NOMO-1 treated with dmso at 0.1 percent for 144 hours (cell line): ENCODE results near the gene RYR3.

Experiments
- DNase-seq: peaks from one replicate; lab custom pipeline; 2025; ENCODE audit not compliant: unreplicated experiment; lab: John Stamatoyannopoulos, UW

The RYR3 gene

DNA sequence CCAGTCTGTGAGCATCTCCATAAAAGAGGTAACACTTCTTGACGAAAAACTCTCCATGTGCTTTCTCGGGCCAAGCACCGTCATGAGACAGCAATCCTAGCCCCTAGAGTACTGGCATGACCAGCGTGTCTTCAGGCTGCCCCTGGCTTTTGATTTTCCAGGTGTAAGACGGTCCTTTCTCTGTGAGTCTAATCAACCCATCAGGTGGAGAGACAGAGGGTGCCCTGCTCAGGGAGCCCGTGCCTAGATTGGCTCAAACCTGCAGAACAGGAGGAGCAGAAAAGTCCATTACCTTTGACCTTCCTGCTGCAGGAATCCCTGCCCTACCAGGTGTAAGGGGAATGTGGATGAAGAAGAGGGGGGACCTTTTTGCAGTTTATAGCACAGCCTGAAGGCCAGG, 548.1 kb downstream of the RYR3 start:
- no peak for DNase-seq

DNA sequence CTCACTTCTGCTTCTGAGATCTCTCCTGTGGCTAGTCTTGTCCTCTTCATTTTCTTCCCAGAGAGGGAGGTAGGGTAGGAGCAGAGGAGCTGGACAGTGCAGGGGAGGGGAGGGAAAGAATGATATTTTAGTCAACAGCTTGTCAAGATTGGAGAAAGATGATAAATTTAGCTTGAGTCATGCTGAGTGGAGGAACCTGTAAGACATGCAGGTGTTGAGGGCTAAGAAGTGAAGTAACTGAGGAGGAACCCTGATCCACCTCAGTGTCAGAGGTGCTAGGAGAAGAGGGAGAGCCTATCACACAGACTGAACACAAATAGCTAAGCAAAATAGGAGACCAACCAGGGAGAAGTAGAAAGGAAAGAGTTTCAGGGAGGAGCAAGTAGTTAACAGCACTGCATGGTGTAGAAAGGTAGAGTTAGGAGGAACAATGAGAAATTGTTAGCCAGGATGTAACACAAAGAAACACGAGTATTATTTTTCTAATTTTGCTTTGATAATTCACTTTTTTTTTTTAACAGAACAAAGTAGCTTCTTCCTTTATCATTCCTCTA, 549.3 kb downstream of the RYR3 start:
- no peak for DNase-seq

DNA sequence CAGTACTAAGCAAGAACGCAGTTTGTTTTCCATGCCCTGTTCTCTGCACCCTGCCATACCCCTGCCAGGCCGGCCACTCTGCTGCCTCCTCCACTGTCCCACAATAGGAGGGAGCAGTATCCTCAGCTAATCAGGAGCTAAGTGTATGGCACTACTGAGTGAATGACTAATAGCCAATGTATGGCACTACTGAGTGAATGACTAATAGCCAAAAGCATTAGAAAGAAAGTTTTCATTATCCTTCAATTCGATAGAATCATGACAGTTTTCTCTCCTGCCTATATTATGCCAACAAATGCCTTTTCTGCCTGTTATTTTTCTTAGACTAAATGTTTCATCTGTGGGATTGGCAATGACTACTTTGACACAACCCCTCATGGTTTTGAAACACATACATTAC, 550.0 kb downstream of the RYR3 start:
- DNase-seq = no peak

DNA sequence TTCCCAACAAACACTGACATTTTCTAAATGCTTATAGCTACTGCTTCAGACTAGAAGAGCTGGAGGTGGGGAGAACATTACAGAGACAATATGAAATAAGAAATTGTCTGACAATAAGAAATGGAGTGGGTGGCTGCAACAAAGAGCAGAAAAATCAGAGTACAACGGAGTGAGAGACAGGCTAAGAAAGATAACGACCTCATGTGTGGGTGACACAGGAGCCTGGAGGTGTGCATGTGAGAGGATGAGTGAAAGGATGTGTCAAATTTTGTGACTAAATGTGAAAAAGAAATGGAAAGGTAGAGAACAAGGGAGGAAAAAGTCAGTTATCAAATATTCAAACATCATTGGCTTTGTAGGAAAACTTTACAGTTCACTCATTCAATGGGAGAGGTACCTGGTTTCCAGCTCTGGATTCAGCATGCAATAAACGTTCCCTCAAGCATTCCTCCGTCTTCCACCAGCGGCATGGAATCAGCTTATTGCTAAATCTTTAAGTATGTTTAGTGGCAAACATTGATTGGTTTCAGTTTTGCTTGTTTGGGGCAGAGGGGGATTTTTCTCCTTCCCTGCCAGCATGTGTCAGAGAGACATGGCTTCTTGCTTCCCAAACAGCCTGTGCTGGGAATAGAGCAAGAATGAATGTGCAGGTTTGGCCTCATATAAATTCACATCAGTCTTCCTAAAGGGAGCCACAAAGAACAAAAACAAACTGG, 553.8 kb downstream of the RYR3 start:
- DNase-seq = no peak

DNA sequence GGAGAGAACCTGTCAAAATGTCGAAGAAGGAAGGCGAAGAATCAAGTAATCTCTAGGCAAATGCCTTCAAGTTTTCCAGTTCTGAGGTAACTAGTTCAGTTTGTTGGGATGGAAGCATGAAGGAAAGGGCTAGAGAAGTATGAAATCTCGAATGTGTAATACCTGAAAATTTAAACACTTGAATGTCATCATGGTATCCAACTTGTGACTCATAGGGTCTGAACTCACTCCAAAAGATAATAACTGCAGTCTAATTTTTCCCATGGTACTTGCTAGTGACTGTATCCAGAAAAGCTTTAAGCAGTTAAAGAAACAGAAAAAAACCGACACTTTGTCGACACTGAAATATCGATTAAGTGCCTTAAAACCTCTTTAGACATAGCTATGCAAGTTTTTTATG, 554.6 kb downstream of the RYR3 start:
- DNase-seq = no peak

DNA sequence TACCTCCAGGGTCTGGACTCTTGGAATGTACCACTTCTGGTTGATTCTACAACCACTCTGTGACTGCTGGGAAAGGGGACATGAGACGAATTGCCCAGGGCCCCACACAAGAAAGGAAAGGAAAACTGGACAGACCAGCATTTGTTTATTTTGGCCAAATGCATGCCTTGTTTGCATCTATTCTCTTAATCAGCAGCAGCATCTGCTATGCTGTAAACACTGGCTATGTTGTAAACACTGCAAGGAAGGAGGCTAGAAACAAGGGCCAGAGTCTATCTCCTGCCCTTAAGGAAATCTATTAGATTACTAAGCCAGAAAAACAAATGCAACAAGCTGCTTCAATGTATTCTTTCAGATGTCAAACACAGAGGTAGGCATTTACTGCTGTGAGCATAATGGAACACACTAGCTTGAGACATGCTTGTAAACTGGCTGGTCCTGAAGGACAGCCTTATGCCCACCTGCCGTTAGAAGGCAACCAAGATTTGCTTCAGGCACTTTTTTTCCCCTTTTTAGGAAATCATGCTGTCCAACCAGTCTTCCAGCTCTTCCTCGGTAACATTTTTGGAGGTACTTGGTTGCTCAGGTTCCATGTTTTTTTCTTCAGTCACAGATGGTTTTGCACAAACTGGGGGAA, 555.5 kb downstream of the RYR3 start:
- DNase-seq = no peak

DNA sequence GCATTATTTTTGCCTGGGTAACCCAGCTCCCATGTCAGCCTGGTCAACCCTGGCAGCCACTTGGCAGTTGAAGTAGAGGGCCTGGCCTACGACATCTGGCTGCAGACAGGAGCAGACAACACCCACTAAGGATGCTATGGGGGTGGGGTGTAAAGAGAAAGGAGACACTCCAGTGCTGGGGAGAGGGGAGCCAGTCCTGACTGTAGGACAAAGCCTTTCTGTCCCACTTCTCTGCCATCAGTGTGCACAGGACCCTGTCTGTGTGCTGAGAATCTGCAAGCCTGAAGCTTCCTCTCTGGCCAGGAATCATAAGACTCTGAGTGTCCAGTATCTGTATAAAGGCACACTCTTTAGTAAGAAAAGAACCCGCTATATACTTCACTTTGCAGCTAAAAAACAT, 561.2 kb downstream of the RYR3 start:
- DNase-seq = no peak

DNA sequence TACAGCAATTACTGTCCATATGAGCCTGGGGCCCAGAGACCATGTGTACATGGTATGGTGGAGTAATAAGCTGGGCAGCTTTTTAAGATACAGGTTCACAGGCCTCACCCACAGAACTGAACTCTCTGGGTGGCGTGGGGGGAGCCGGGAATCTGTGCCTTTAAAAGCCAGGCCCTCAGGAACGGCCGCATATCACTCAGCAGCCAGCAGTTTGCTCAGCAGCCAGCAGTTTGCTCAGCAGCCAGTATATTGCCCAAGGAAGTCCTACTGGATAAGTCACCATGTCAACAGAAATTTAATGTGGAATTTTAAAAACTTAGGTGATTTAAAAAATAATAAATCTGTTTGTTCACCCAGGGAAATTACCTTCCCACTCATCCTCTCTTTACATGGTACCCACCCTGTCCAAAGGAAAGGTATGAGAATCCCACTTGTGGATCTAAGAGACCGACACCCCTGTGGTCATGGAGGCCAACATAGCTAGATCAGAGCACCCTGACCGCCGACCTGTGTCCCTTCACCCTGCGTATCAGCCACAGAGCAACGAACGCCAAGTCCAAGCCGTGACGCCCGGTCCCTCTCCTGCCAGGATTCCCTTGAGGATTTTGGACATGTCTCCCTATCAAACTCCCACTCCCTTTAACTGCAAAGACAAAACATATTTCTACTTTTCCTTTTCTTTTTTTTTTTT, 561.8 kb downstream of the RYR3 start:
- DNase-seq = no peak

DNA sequence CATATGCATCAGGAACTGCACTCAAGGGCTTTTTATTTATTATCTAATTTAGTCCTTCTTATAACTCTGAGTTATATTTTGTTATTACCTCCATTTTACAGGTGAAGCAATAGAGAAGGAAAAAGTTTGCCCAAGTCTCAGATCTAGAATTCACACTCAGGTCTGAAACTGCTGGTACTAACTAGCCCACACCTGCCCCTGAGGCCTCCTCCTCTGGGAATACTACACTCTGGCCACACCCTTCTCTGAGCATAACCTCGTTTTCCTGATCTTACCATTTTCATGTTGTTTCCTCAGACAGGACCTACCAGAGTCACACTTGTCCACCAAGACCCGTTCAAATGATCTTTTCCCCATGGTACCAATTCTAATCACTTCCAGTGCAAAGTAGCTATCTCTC, 563.4 kb downstream of the RYR3 start:
- DNase-seq = no peak

DNA sequence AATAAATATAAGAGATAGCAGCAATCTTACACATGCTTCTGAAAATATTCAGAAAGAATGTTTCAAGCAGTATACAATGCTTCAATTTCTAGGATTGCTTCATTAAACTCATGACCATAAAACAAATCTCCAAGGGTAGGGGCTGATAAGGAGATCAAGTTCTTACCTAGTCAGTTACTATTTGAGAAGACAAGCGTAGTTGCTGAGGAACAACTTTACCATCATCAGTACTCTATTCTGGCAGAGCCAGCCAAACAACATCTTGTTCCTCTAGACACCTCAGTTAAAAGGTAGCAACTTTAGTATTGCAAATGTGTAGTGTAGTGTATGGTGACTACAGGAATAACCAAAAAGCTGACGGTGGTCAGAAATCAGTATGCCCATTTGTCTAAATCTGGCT, 572.2 kb downstream of the RYR3 start:
- no peak for DNase-seq

DNA sequence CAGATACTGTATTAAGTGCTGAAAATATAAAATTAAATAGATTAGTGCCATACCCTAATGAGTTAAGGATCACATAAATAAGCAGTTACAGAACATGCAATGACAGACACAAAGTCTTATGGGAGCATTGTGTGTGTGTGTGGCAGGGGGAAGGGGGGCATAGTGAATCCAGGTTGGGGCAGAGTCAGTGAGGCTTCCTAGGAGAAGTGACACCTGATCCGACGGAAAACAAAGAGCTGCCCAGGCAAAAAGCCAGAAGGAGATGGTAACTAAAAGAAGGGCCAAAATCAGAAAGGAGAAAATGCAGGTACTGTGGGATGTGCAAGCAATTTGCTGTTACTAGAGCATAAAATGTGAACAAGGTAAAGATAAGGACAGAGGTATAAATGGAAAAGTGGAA, 577.4 kb downstream of the RYR3 start:
- DNase-seq = no peak

DNA sequence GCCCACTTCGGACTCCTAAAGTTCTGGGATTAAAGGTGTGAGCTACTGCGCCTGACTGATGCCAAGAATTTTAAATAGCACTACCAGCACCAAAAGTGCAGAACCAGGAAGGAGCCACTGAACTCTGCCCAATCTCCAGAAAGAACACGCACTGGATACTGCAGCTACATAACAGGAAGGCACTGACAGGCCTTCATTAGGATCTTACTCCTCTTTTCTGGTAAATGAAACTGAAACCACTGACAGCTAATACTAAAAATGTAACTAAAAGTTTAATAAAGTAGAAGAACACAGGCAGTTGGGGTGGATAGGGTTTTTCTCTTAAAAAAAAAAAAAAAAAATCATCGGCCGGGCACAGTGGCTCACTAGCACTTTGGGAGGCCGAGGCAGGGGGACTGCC, 583.4 kb downstream of the RYR3 start:
- DNase-seq = no peak

DNA sequence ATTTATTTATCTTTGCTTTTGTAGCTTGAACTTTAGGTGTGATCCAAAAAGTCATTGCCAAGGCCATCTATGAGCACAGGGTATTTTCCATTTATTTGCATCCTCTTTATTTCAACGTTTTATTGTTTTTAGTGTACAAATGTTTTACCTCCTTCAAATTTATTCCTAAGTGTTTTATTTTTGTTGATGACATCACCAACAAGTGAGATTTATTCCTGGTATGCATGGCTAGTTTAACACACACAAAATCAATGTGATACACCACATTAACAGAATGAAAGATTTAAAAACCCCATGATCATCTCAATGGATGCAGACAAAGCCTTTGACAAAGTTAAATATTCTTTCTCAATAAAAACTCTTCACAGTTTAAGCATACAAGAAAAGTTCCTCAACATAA, 591.3 kb downstream of the RYR3 start:
- no peak for DNase-seq

DNA sequence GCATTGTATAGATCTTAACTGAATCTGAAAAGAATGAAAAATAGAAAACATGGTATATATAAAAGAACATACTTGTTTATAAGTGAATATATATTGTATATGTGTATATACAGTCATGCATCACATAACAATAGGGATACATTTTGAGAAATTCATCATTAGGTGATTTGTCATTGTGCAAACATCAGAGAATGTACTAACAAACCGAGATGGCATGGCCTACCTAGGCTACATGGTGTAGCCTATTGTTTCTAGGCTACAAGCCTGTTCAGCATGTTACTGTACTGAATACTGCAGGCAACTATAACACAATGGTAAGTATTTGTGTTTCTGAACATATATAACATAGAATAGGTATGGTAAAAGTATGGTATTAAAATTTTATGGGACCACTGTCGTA, 592.9 kb downstream of the RYR3 start:
- DNase-seq = no peak

DNA sequence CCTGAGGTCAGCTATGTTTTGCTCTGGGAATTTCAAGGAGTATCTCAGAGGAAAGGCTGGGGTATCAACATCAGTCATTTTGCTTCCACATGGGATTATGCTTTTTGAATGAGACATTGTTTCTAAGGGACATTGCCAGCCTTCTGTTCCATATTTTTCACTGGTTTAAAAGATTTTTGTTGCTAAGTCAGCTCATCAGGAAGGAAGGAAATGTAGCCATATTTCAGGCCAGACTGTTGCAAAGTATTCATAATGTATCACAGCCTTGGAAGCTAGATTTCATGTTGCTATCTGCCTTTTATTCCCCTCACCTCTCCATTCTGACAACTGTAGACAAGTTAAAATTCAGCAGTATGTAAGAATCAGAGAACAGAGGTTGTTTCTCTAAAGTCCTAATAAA, 596.6 kb downstream of the RYR3 start:
- DNase-seq = no peak

DNA sequence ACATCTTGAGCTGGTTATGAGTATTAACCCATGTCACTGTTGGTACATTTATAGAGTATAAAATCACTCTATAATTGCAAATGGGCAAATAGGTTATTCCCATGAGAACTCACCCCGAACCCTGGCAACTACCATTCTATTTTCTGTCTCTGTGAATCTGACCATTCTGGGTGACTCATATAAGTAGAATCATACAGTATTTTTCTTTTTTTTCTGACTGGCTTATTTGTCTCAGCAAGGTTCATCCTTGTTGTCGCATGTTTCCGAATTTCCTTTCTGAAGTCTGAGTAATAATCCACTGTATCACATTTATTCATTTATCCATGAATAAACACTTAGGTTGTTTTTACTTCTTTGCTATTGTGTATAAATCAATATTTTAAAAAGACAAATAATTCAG, 597.6 kb downstream of the RYR3 start:
- no peak for DNase-seq

DNA sequence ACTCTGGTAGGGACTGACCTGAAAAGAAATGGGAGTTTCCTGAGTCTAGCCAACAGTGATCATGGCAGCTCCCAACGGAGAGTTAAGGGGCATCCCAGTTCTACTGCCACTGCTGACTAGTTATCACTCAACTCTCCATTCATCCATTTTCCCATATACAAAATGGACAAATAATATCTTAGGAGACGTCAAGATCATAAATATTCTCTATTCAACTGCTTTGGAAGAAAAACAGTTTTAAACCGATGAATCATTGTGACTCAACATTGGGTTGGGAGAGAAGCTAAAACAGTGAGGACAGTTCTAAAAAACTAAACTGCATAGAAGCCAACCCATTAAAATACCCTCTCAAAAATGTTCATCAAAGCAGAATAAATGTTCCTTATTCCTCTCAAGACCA, 600.0 kb downstream of the RYR3 start:
- no peak for DNase-seq

DNA sequence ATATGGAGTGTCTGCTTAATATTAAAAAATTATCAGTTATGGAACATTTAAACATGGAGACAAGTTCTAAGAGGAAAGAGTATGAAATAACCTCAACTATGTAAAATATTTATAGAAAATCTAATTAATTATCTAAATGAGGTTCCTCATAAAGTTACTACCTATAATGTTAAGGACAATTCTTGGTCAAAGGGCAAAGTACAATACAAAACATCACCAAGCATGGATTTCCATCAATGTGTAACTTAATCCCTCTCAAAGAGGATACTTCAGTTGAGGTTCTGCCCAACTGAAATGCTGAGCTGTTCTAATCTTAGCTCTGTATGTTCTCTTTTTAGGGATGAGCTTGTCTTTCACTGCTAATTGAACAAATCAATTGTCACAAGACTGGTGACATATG, 601.6 kb downstream of the RYR3 start:
- no peak for DNase-seq

DNA sequence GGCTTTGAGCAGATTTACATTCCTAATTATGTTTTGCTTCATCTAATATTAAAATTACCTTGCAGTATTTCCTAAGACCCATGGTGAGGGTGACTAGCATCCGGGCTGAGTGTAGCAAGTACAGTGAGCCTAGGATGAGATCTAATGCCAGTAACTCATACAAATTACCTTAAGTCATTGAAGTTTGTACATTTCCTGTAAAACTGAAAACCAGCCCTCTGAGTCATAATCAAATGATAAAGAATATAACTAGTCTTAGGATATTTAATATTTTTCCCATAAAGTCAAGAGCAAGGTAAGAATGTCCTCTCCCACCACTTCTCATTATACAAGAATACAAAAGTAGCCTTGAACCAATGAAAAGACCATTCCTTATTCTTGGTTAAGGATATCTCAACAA, 602.7 kb downstream of the RYR3 start:
- DNase-seq = no peak
